Mesothelial cell of epicardium (in vitro differentiated cells): ENCODE results near the gene PDE4A. TPM values are rescaled to one million over a fixed set of nuclear protein-coding genes. Genes with fewer than 3 reads are reported as not detected.

Experiments
- DNase-seq, 2 experiments: peaks; one replicate each; pipeline ENCODE4 v3.0.0; 2021; ENCODE audit warnings: low spot score in 2 of 2; ENCODE audit not compliant: unreplicated experiment in 2 of 2
- H3K27ac Mint-ChIP-seq: 2 replicates; pipeline ENCODE4 v1.8.0; 2021; ENCODE audit warnings: mixed read lengths
- H3K27me3 Mint-ChIP-seq: 2 replicates; pipeline ENCODE4 v1.8.0; 2021; ENCODE audit warnings: low read depth, mixed read lengths
- H3K36me3 Mint-ChIP-seq: 2 replicates; pipeline ENCODE4 v1.8.0; 2021; ENCODE audit warnings: mixed read lengths
- H3K4me1 Mint-ChIP-seq: 2 replicates; pipeline ENCODE4 v1.8.0; 2021; ENCODE audit warnings: mixed read lengths
- H3K4me3 Mint-ChIP-seq: 2 replicates; pipeline ENCODE4 v1.8.0; 2021; ENCODE audit warnings: mild to moderate bottlenecking, moderate library complexity, mixed read lengths
- H3K9me3 Mint-ChIP-seq: 2 replicates; pipeline ENCODE4 v1.8.0; 2021; ENCODE audit warnings: mixed read lengths
- total RNA-seq: library from RNA; stranded (reverse); gene quantifications from 3 replicates; pipeline ENCODE4 v1.2.1, GENCODE V29; 2021
- TF ChIP-seq, protein P1 (sequence below): fragments of 200-600 bp; sonication (generic); IDR thresholded peaks from one replicate; pipeline ENCODE4 v1.5.0; 2021; ENCODE audit warnings: antibody characterized with exemption; ENCODE audit not compliant: unreplicated experiment

The PDE4A gene
- total RNA-seq, 1 donor from 2014 or later = 3.1 TPM

GRCh38 chr19:10419646-10420443, 493 bp upstream of the PDE4A start:
- Mint-ChIP-seq H3K36me3 (no peaks in the 10 kb centered on the region), H3K9me3 (no peaks in the 10 kb centered on the region), H3K4me3 (peak overlapping the region; percentile 47), H3K4me1 (peaks cover 32% of the 10 kb centered on the region), H3K27me3 (peaks cover 92% of the 10 kb centered on the region), H3K27ac (no peak overlapping the region)
- peak in 1 of 2 experiments; percentile 60 for DNase-seq
- TF ChIP-seq, protein P1, sequence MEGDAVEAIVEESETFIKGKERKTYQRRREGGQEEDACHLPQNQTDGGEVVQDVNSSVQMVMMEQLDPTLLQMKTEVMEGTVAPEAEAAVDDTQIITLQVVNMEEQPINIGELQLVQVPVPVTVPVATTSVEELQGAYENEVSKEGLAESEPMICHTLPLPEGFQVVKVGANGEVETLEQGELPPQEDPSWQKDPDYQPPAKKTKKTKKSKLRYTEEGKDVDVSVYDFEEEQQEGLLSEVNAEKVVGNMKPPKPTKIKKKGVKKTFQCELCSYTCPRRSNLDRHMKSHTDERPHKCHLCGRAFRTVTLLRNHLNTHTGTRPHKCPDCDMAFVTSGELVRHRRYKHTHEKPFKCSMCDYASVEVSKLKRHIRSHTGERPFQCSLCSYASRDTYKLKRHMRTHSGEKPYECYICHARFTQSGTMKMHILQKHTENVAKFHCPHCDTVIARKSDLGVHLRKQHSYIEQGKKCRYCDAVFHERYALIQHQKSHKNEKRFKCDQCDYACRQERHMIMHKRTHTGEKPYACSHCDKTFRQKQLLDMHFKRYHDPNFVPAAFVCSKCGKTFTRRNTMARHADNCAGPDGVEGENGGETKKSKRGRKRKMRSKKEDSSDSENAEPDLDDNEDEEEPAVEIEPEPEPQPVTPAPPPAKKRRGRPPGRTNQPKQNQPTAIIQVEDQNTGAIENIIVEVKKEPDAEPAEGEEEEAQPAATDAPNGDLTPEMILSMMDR = no peak

DNA sequence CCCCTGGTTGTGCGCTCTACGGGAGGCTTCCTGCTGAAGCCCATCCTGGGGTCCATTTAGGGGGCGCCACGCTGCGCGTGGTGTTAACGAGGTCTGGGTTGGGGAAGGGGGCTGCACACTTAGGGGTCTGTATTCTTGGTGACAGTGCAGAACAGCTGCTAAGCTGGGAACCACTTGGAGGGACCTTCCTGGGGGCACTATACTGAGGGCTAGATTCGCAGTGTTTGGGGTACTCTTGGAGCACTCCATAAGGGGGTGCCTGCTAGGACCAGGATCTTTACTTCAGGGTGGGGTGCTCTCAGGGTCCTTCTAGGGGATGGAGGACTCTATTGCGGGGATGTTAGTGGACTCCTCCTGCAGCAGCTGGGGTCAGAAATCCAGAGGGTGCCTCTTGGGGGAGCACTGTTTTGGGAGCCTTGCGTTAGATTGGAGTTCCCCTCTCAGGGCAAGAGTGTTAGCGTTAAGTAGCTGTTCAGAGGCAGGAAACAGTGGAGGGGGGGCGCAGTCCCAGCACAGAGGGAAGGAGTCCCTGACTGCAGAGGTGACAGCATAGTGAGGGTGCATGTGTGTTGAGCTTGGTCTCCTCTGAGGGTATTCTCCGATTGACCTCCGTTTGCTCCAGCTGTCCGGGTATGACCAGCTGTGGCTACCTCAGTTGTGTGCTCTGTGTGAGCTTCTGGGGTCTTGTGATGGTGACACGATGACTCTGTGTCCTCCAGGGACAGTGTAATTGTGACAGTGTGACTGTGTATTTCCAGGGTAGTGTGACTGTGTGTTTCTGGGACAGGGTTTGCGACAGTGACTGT, 1.1 kb downstream of the PDE4A start:
- TF ChIP-seq, protein P1 = no peak
- Mint-ChIP-seq H3K27me3 (peaks cover 92% of the 10 kb centered on the region), H3K4me1 (peaks cover 32% of the 10 kb centered on the region), H3K36me3 (no peaks in the 10 kb centered on the region), H3K4me3 (peak overlapping the region; percentile 46), H3K9me3 (no peaks in the 10 kb centered on the region), H3K27ac (no peak overlapping the region)
- no peak for DNase-seq

- Mint-ChIP-seq H3K4me1 (peaks cover 29% of the 10 kb centered on the region), H3K27ac (no peak overlapping the region), H3K4me3 (peak overlapping the region; percentile 32), H3K36me3 (no peaks in the 10 kb centered on the region), H3K9me3 (no peaks in the 10 kb centered on the region), H3K27me3 (peaks cover 92% of the 10 kb centered on the region)
- no peak for DNase-seq
- TF ChIP-seq, protein P1 = no peak
Measured at GRCh38 chr19:10422046-10422461, 1.7 kb downstream of the PDE4A start.

DNA sequence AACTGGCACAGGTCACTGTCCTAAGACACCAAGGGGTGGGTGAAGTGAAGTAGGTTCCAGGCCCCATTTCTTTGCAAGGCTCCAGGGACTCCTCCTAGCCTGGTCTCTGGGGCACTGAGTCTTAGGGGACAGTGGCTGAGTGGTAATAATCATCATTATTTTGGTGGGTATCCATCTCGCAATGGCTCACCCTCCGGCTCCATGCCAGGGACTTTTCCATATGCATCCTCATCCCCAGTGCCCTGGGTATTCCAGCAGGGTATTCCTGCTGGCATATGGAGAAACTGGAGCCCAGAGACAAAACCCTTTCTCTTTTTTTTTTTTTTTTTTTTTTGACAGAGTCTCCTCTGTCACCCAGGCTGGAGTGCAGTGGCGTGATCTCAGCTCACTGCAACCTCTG, 2.5 kb downstream of the PDE4A start:
- TF ChIP-seq, protein P1 = no peak
- H3K4me1 Mint-ChIP-seq = peaks cover 27% of the 10 kb centered on the region
- H3K4me3 Mint-ChIP-seq = no peak overlapping the region
- no peaks in the 10 kb centered on the region for H3K9me3 Mint-ChIP-seq
- no peaks in the 10 kb centered on the region for H3K36me3 Mint-ChIP-seq
- H3K27me3 Mint-ChIP-seq = peaks cover 93% of the 10 kb centered on the region
- no peak overlapping the region for H3K27ac Mint-ChIP-seq
- DNase-seq = no peak

GRCh38 chr19:10424011-10424637, 3.8 kb downstream of the PDE4A start:
- Mint-ChIP-seq H3K36me3 (no peaks in the 10 kb centered on the region), H3K4me1 (peaks cover 17% of the 10 kb centered on the region), H3K9me3 (no peaks in the 10 kb centered on the region), H3K27me3 (peaks cover 95% of the 10 kb centered on the region), H3K27ac (no peak overlapping the region), H3K4me3 (peak overlapping the region; percentile 8)
- TF ChIP-seq, protein P1 = peak; percentile 90
- DNase-seq = peak; percentile 74 to 92
